Measurements from ENCODE around the gene P3H1.
"Not testable (repeated sequence)": the region's sequence is repeated elsewhere in the genome, so short reads cannot be mapped to it uniquely, and the experiment has no call there.

GRCh38 chr1:42814815-42815214 is 48.0 kb upstream of the P3H1 start:
- not testable (repeated sequence) for TF ChIP-seq CTCF (IDR thresholded peaks at IDR 0.05 in 2 of 3, conservative IDR thresholded peaks at IDR 0.05 in 1 of 3; ENCODE audit: borderline replicate concordance in 1 of 3, insufficient read depth in 1 of 3, low read depth in 2 of 3, low read length in 2 of 3); POLR2A (IDR thresholded peaks at IDR 0.05; ENCODE audit: borderline replicate concordance, extremely low read depth, insufficient read depth, insufficient read length); EZH2phosphoT487 (IDR thresholded peaks at IDR 0.05; ENCODE audit: borderline replicate concordance); RAD21 (IDR thresholded peaks at IDR 0.05; ENCODE audit: low read depth); REST (IDR thresholded peaks at IDR 0.05; ENCODE audit: low read depth); ZNF274 (IDR thresholded peaks at IDR 0.05; ENCODE audit: low read depth, low read length); YY1 (IDR thresholded peaks at IDR 0.05; ENCODE audit: extremely low read depth, insufficient replicate concordance, low read depth, low read length); EGR1 (IDR thresholded peaks at IDR 0.05; ENCODE audit: low read depth); TCF7L2 (IDR thresholded peaks at IDR 0.05; ENCODE audit: borderline replicate concordance, extremely low read depth, insufficient read depth, insufficient read length); MAX (IDR thresholded peaks at IDR 0.05)

Data from HCT116 (cell line).